HG03135 (cell line): Measurements from ENCODE around the gene NR2C1.
"Not testable (repeated sequence)": the region's sequence is repeated elsewhere in the genome, so short reads cannot be mapped to it uniquely, and the experiment has no call there.

Experiments
- ATAC-seq: cut with Tn5 transposase; IDR thresholded peaks from one replicate; pipeline ENCODE4 v1.9.1; 2021; ENCODE audit warnings: mild to moderate bottlenecking, moderate library complexity; ENCODE audit not compliant: unreplicated experiment

Gene NR2C1

GRCh38 chr12:95004610-95005009 lies 68.8 kb downstream of the NR2C1 start:
- ATAC-seq: no peak

DNA sequence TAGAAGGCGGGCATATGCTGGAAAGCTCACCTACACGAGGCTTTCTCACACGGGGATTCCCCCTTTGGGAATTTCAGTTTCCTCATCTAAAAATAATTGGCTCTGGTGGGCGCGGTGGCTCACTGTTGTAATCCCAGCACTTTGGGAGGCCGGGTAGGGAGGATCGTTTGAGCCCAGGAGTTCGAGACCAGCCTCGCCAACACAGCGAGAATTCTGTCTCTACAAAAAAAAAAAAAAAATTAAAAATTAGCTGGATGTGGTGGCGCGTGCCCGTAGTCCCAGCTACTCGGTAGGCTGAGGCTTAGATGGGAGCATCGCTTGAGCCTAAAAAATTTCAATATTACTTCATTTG lies 69.5 kb downstream of the NR2C1 start:
- ATAC-seq: no peak

DNA sequence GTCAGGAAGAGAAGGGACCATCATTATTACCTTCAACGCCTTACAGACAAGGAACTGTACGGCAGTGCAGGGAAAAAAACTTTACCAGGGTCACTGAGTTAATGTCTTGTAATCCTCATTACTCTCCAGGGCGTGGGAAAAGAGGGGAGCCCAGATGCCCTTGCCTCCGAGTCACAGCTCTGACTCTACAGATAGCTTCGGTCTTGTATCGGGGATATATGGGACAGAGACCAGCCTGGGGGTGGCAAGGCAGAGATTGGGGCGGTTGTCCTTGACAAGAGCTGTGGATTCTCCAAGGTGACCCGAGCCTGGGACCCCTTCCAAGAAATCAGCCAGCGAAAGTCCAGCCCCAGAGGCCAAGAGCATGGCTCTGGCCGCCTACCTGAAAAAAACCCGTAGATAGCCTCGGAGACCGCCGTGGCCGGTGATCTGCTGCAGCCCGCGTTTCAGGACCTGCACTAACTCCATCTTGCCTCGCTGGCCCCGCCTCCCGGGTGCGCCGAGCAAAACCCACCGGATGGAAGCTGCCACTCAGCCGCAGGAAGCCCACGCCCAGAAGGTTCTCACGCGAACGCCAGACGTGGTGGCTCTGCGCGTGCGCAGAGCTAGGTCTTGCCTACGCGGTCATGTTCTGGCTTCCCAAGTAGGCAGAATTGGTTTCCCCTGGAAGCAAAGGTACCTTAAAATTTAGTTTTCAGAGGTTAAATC lies 70.1 kb downstream of the NR2C1 start, which contains the start of gene NDUFA12:
Gene NDUFA12, minus strand, starts transcription at position 485 of the 708 bp plus-strand sequence. Its CDS starts 17 bp downstream, at position 468.
- ATAC-seq: peak; percentile 98

DNA sequence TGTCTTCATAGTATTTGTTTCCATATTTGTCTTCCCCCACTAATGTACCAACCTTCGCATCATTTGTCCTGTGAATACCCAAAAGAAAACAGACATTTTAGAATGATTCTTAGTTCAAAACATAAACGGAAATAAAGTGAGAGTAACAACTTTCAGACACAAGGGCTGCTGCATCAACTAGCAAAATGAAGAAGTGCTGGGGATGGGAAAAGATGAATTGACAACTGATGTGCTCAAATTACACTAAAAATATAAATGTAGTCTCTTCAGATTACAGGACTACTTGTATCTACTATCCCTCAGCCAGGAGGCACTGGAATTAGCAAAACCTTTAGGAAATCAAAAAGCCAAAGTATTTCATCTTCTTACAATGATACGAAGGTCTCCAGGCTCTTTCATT lies 70.7 kb downstream of the NR2C1 start:
- ATAC-seq: no peak

DNA sequence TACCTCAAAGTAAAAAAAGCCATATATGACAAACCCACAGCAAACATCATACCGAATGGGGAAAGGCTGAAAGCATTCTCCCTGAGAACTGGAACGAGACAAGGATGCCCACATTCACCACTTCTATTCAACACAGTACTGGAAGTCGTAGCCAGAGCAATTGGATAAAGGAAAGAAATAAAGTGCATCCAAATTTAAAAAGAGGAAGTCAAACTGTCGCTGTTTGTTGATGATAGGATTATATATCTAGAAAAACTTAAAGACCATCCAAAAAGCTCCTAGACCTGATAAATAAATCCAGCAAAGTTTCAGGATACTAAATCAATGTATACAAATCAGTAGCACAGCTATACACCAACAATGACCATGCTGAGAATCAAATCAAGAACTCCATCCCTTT lies 75.1 kb downstream of the NR2C1 start:
- ATAC-seq: no peak

- no peak for ATAC-seq
These were observed 75.7 kb downstream of the NR2C1 start for GRCh38 chr12:94997726-94998125.

- ATAC-seq: no peak
These were observed 76.4 kb downstream of the NR2C1 start for GRCh38 chr12:94997061-94997460.

DNA sequence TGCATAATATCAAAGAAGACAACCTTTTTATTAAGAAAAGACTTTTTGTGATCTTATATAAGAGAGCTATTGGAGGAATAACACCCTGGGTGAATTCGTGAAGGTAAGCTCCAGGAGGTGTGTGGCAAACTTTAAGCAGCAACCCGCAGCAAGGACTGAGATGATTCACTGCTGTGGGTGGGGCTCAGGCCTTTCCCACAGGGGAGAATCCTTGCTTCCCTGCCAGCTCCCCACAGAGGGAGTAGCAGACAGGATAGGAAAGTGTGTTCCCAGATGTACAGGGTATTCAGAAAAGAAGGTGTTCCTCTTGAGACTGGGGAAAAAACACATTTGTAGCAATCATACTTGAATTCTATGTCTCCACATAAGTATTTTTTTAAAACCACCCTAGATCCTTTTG lies 79.1 kb downstream of the NR2C1 start:
- no peak for ATAC-seq

DNA sequence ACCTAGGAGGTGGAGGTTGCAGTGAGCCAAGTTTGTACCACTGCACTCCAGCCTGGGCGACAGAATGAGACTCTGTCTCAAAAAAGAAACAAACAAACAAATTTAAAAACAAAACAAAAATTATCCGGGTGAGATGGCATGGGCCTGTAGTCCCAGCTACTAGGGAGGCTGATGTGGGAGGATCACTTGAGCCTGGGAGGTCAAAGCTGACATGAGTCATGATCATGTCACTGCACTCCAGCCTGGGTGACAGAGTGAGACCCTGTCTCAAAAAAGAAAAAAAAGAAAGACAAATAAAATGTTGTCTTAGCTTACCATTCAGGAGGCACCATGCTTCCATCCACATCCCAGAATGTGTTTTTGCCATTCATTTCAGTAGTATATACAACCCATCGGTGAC lies 79.6 kb downstream of the NR2C1 start:
- ATAC-seq: not testable (repeated sequence)

DNA sequence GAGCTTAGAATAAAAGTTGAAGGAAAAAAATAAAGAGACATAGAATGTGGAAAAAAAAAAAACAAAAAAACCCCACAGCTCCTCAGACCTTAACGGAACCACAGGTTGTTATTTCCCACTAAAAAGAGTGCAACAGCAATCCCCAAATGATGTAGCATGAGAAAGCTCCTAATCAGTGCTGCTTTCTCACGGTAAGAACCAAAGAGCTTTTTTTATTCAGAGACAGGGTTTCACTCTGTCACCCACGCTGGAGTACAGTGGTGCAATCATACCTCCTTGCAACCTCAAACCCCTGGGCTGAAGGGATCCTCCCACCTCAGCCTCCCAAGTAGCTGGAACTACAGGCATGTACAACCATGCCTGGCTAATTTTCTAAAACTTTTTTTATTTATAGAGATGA lies 83.2 kb downstream of the NR2C1 start:
- no peak for ATAC-seq

DNA sequence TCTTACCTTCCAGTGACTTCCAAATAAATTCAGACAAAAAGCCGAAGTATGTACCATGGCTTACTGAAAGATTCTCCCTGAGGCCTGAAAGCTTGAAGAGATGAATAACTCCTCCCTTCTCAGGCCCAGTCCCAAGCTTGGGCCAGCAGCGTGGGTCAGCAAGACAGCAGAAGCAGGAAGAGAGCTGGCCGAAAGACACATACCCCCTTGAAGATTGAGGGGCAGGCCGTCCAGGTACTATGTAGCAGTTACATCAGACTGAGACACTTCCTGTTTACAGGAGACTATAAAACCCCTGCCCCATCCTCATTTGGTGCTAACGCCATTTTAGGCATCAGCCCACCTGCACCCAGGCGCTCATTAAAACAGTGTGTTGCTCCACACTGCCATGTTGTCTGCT lies 84.9 kb downstream of the NR2C1 start:
- no peak for ATAC-seq

DNA sequence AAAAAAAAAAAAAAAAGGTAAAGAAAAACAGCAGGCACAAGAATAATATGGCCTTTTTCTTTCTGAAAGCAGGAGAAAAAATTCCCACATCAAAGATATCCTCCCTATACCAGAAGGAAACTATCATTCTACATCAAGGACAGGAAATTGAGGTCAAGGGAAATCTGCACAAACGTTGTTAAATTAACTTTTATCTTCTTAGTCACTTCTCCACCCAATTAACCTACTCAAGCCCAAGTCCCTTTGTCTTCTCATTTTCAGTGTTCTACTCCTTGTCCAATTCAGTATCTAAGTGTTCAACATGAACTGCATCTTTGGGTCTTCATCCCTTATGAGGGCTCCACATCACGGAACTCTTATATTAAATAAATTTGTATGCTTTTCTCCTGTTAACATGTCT lies 85.6 kb downstream of the NR2C1 start:
- no peak for ATAC-seq

- no peak for ATAC-seq
These were observed 86.2 kb downstream of the NR2C1 start for GRCh38 chr12:94987076-94987669.

GRCh38 chr12:94985099-94985498 lies 88.3 kb downstream of the NR2C1 start:
- not testable (repeated sequence) for ATAC-seq

DNA sequence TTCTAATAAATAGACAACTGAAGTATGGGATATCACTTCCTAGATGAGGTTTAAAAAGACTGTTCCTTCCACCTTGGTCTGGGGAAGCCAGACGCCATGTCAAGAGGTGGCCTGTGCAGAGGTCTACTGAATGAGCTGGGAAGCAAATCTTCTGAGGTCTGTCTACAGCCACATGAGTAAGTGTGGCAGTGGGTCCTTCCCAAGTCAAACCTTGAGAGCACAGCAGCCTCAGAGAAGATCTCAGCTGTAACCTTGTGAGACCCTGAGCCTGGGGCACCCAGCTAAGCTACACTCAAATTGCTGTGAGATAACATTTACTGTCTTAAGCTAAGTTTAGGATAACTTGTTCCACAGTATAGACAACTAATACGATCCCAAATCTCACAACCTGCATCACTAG lies 90.1 kb downstream of the NR2C1 start:
- ATAC-seq: no peak

- no peak for ATAC-seq
These were observed 91.0 kb downstream of the NR2C1 start for GRCh38 chr12:94982456-94982855.

DNA sequence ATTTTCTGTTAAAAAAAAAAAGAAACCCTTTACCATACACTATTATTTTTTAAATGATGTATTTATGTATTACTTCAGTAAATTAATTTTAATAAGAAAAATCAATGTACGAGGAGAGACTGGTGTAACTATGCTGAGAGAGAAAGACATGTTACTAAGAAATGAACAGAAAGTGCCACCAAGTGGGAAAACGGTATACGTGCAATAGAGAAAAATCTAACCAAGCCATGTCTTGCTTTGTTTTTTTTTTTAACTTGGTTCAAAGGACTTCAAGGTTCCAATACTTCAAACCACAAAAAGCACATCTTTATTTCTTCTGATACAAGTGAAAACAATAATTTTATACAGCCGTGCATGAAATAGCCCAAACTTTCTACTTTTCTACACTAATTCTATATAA lies 92.8 kb downstream of the NR2C1 start:
- no peak for ATAC-seq

DNA sequence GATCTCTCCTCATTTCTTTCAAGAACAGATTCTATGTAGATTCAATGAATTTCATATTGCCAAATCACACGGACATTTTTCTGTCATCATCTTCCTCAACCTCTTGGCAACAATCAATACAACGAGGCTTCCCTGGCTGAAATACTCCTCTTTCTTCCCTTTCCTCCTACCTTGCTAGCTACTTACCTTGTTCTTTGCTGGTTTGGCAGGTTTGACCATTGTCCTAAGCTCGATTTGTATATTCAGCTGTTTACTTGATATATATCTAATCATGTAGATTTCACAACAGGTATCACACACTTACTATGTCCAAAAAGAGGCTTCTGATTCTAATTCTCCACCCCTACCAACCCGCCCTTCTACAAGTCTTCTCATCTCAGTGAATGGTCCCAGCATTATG lies 93.5 kb downstream of the NR2C1 start:
- ATAC-seq: no peak

GRCh38 chr12:94977766-94978468 lies 95.5 kb downstream of the NR2C1 start:
- ATAC-seq: no peak

DNA sequence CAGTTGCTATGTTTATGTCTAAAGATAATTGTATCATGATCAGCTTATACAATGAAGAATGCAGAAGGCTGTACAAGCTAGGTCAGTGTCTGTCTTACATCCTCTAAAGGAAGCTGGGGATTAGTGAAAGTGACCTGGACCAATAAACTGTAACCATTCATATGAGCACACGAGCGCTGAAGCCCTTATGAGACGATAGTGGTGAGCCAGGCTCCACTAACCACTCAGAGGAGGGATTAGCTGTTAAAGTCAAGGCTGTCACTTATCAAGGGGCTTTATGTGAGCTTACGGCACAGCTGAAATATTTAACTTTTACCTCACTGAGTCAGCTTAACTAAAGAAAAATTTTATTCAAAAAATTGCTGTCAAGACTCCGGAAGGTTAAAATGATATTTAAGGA lies 100.2 kb downstream of the NR2C1 start:
- ATAC-seq: no peak

DNA sequence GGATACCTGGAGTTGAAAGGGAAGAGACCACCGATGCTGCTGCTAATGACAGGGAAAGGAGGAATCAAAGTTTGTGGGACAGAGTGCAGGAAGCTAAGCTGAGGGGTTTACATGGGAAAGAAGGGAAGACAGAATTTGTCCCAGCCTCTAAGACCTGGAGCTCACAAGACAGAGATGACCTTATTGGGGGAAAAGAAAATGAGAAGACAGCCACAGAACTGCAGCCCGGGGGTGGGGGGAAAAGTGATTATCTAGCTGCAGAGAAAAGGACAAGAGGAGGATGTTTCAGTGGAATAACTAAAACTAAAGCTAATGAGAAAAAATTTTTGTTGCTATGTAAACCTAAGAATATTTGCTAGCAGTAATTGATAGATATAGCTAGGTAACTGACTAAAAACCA lies 100.6 kb downstream of the NR2C1 start:
- ATAC-seq: no peak

GRCh38 chr12:94971923-94972322 lies 101.5 kb downstream of the NR2C1 start:
- ATAC-seq: no peak
